Adrenal gland (tissue), 12 donors: ENCODE results near the gene ASCC1. TPM values are rescaled to one million over a fixed set of nuclear protein-coding genes. Genes with fewer than 3 reads are reported as not detected.

ENCODE experiments used
- DNase-seq, 7 donors: peaks; one replicate each; pipeline ENCODE4 v3.0.0-alpha.2; 2019 to 2020
- H3K27ac ChIP-seq, 5 donors: fragments of 200-600 bp; sonication (generic) in 4 of 5; 1 replicate in 3 of 5; 2 replicates in 2 of 5; pipeline versions ENCODE4 v1.5.1 to v1.8.0; 2016 to 2020; ENCODE audit warnings: mild to moderate bottlenecking in 1 of 5
- H3K27me3 ChIP-seq: fragments of 200-600 bp; 2 replicates; pipeline ENCODE4 v1.8.0; 2021
- H3K36me3 ChIP-seq, 2 donors: fragments of 200-600 bp; replicated peaks in 1 of 2; 1 replicate in 1 of 2; 2 replicates in 1 of 2; pipeline versions ENCODE4 v1.5.1 to v1.8.0; 2018 to 2022
- H3K4me1 ChIP-seq, 2 donors: fragments of 200-600 bp; replicated peaks in 1 of 2; 1 replicate in 1 of 2; 2 replicates in 1 of 2; pipeline versions ENCODE4 v1.5.1 to v1.8.0; 2018 to 2021
- H3K4me3 ChIP-seq, 4 donors: fragments of 200-600 bp; sonication (generic) in 3 of 4; one replicate each; pipeline ENCODE4 v1.5.1; 2016 to 2018
- H3K9me3 ChIP-seq, 3 donors: fragments of 200-600 bp; sonication (generic) in 1 of 3; replicated peaks in 1 of 3; 1 replicate in 2 of 3; 2 replicates in 1 of 3; pipeline versions ENCODE4 v1.5.1 to v1.8.0; 2016 to 2021
- CTCF ChIP-seq, 6 experiments: fragments of 450-650 bp in 4 of 6; fragments of 200-600 bp in 2 of 6; sonication (generic) in 1 of 6; IDR thresholded peaks; 1 replicate in 5 of 6; 2 replicates in 1 of 6; pipeline versions ENCODE4 v1.5.1 to v1.8.0; 2016 to 2021; ENCODE audit warnings: antibody characterized with exemption in 6 of 6, mild to moderate bottlenecking in 2 of 6, moderate library complexity in 1 of 6
- POLR2A ChIP-seq, 2 donors: fragments of 450-650 bp; IDR thresholded peaks; one replicate each; pipeline ENCODE4 v1.6.1; 2017; ENCODE audit warnings: antibody characterized with exemption in 2 of 2, mild to moderate bottlenecking in 2 of 2, moderate library complexity in 1 of 2
- WGBS, 4 donors: extraction: QIAGEN DNeasy Blood & Tissue Kit in 2 of 4; methylation state at CpG; one replicate each; pipeline versions ENCODE4 v1.1.5 to v1.1.7; 2013 to 2017; 5-methylcytosine and 5-hydroxymethylcytosine counted together
- intact Hi-C, 2 donors: fragments of 100-400 bp; cut with DNase I; formaldehyde crosslinking; loops; one replicate each; pipeline versions ENCODE4 v1.14.1 to v1.15.0; 2022 to 2023
- polyA plus RNA-seq, 3 donors: library from polyadenylated mRNA; stranded (reverse); fragments of 200-250 nt in 2 of 3; fragments of 350-450 nt in 1 of 3; fragmentation: Illumina TruSeq in 1 of 3; extraction: RNeasy Lipid Tissue Mini Kit (QIAGEN cat#74804) in 1 of 3; gene quantifications; one replicate each; pipeline ENCODE4 v1.2.3, GENCODE V29; 2013 to 2014
- total RNA-seq, 9 donors: library from RNA; depleted of rRNA in 4 of 9; stranded (reverse); fragments of >200 nt in 4 of 9; fragments of 120-200 nt in 1 of 9; fragmentation: NEBNext Ultra II Directional in 1 of 9; extraction: Animal tissue kit (Norgen Biotek cat#: 25700) in 1 of 9; gene quantifications; one replicate each; pipeline versions ENCODE4 v1.1.0 to v1.2.4, GENCODE V29; 2013 to 2023
- donor health status: healthy with polysubstance abuse.
- donor health status: Bipolar disorder and iron deficiency.
- donor health status: DM: yes; HTN: yes; CAD: no.
- donor health status: DM: no; HTN: no; CAD: no.
- donor health status: DM: no; HTN: no; CAD: no.
- donor health status: DM: yes; HTN: yes; CAD: no.

Gene ASCC1
- total and polyA plus RNA-seq, 12 donors, result 9.7 to 101 (median 36.7) TPM

DNA sequence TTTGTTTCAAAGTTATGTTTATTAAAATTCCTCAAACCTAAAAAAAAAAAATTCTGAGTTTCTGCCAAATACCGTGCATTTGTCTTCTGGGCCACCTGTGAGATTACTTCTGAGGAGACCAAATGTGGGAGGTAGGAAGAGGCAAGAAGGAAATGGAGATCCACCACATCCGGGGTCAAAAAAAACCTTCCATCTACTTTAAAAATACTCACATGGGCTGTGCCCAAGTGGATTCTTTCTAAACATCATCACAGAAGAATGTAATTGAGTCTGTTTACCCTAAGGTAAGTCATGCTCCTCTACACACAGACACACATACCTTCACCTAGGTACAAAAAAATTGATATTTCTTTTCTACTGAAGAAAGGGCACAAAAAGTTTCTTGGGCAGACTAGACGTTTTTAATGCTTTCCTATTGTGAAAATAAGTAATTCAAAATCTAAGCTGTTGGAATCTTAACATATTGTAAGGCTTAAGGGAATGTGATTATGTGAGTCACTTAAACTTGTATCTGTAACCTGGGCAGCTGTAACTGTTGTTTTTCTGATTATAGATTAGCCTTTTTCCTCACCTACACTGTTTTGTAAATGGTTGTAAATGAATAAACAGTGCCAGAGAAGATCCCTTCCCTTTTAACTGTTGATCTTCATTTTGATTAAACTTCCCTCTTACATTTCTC lies 108.6 kb downstream of the ASCC1 start:
- H3K27me3 ChIP-seq, result no peaks in the 10 kb centered on the region
- TF ChIP-seq POLR2A (IDR thresholded peaks at IDR 0.05) (no peak), CTCF (IDR thresholded peaks at IDR 0.05) (no peak)
- H3K4me3 ChIP-seq, result no peak overlapping the region
- peaks cover 0 to 4% of the 10 kb centered on the region in 2 donors for H3K36me3 ChIP-seq
- intact Hi-C loops, result no loop called here
- H3K27ac ChIP-seq, result no peak overlapping the region
- no peak for DNase-seq
- 65 to 77% (median 68%) methylated on average over 3 of the region's 3 CpGs for WGBS, 4 donors
- H3K4me1 ChIP-seq, result peaks cover 7 to 18% of the 10 kb centered on the region in 2 donors
- H3K9me3 ChIP-seq, result no peaks in the 10 kb centered on the region

GRCh38 chr10:72106896-72107295 lies 109.2 kb downstream of the ASCC1 start:
- Histone ChIP-seq H3K36me3 (peaks cover 0 to 9% of the 10 kb centered on the region in 2 donors), H3K27ac (no peak overlapping the region), H3K4me3 (no peak overlapping the region), H3K9me3 (no peaks in the 10 kb centered on the region), H3K27me3 (no peaks in the 10 kb centered on the region), H3K4me1 (peaks cover 7 to 18% of the 10 kb centered on the region in 2 donors)
- intact Hi-C loops, result no loop called here
- DNase-seq, result no peak
- TF ChIP-seq POLR2A (IDR thresholded peaks at IDR 0.05) (no peak), CTCF (IDR thresholded peaks at IDR 0.05) (no peak)
- 69 to 83% (median 76%) methylated on average over 2 of the region's 2 CpGs for WGBS, 4 donors

DNA sequence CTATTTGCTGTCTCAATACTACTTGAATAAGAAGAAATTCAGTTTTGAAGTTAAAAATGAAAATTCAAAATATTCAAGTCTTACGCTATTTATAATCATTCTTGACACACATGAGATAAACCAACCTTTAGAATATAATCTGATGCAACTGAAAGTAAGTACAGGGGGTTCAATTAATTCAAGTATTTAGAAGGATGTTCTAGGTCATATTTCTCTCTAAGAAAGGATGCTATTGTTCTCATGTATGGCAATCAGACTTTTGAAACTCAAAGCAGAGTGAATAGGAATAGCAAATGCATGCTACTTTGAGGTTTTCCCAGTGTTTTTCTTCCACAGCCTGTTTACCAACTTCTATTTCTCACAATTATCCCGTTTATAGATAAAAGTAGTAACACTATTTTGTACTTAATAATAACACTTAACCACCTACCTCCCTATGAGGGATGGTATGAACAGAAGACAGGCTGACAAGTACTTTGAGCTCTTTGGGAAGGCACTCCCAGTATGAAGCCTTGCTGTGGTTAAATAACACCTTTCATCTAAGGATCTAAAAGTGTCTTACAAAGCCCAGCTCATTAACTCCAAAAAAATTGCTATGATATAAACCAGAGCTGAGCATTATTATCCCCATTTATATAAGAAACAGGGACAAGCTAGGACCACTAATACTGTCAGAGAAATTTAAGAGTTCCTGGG lies 109.8 kb downstream of the ASCC1 start:
- Histone ChIP-seq H3K4me1 (peaks cover 7 to 18% of the 10 kb centered on the region in 2 donors), H3K27me3 (no peaks in the 10 kb centered on the region), H3K4me3 (no peak overlapping the region), H3K27ac (no peak overlapping the region), H3K36me3 (peaks cover 0 to 15% of the 10 kb centered on the region in 2 donors), H3K9me3 (no peaks in the 10 kb centered on the region)
- TF ChIP-seq CTCF (IDR thresholded peaks at IDR 0.05), result no peak
- TF ChIP-seq POLR2A (IDR thresholded peaks at IDR 0.05), result no peak
- intact Hi-C loops, result no loop called here
- no peak for DNase-seq
- WGBS, 4 donors, result 81 to 94% (median 91%) methylated on average over 2 of the region's 2 CpGs

GRCh38 chr10:72105710-72106109 lies 110.4 kb downstream of the ASCC1 start:
- Histone ChIP-seq H3K36me3 (peaks cover 0 to 19% of the 10 kb centered on the region in 2 donors), H3K27ac (no peak overlapping the region), H3K4me1 (peaks cover 7 to 18% of the 10 kb centered on the region in 2 donors), H3K9me3 (no peaks in the 10 kb centered on the region), H3K4me3 (no peak overlapping the region), H3K27me3 (no peaks in the 10 kb centered on the region)
- no peak for DNase-seq
- 90 to 94% (median 90%) methylated on average over 5 of the region's 5 CpGs for WGBS, 4 donors
- TF ChIP-seq CTCF (IDR thresholded peaks at IDR 0.05) (no peak), POLR2A (IDR thresholded peaks at IDR 0.05) (no peak)
- intact Hi-C loops, result no loop called here
